Spleen (tissue), 7 donors: ENCODE data around the gene TMEM50A.

Experiments used
- POLR2A ChIP-seq, 3 donors: fragments of 450-650 bp; IDR thresholded peaks; one replicate each; pipeline ENCODE4 v1.5.1; 2017; ENCODE audit warnings: antibody characterized with exemption in 3 of 3, mild to moderate bottlenecking in 1 of 3
- POLR2AphosphoS5 ChIP-seq, 3 donors: sonication (generic); formaldehyde crosslinking; IDR thresholded peaks; one replicate each; pipeline ENCODE4 v1.5.1; 2017; ENCODE audit warnings: antibody characterized with exemption in 3 of 3
- TF ChIP-seq, protein P1 (sequence below), 11 experiments: fragments of 200-600 bp in 7 of 11; fragments of 450-650 bp in 4 of 11; sonication (generic) in 4 of 11; IDR thresholded peaks in 8 of 11; conservative IDR thresholded peaks in 3 of 11; 1 replicate in 7 of 11; 2 replicates in 4 of 11; pipeline versions ENCODE4 v1.4.0 to v1.8.0; 2016 to 2021; ENCODE audit warnings: antibody characterized with exemption in 11 of 11, inconsistent platforms in 4 of 11, mild to moderate bottlenecking in 1 of 11
- donor health status: DM: no; HTN: no; CAD: no; lungs with moderate emphysema.
- donor health status: DM: no; HTN: no; CAD: no.
- donor health status: DM: no; HTN: no; CAD: no.

- TF ChIP-seq, protein P1, sequence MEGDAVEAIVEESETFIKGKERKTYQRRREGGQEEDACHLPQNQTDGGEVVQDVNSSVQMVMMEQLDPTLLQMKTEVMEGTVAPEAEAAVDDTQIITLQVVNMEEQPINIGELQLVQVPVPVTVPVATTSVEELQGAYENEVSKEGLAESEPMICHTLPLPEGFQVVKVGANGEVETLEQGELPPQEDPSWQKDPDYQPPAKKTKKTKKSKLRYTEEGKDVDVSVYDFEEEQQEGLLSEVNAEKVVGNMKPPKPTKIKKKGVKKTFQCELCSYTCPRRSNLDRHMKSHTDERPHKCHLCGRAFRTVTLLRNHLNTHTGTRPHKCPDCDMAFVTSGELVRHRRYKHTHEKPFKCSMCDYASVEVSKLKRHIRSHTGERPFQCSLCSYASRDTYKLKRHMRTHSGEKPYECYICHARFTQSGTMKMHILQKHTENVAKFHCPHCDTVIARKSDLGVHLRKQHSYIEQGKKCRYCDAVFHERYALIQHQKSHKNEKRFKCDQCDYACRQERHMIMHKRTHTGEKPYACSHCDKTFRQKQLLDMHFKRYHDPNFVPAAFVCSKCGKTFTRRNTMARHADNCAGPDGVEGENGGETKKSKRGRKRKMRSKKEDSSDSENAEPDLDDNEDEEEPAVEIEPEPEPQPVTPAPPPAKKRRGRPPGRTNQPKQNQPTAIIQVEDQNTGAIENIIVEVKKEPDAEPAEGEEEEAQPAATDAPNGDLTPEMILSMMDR (IDR thresholded peaks at IDR 0.05 in 8 of 11, conservative IDR thresholded peaks at IDR 0.05 in 3 of 11) = no peak
- TF ChIP-seq POLR2A (IDR thresholded peaks at IDR 0.05) = no peak
- no peak for TF ChIP-seq POLR2AphosphoS5 (IDR thresholded peaks at IDR 0.05)
These were observed 31.1 kb downstream of the TMEM50A start for GRCh38 chr1:25369241-25369640.
